Femur (tissue), 1 donor: ENCODE results near the gene SCRT2.
"Not testable (repeated sequence)": the region's sequence is repeated elsewhere in the genome, so short reads cannot be mapped to it uniquely, and the experiment has no call there.

Experiments
- DNase-seq: peaks from one replicate; pipeline ENCODE4 v3.0.0-alpha.2; 2017

Gene SCRT2

DNA sequence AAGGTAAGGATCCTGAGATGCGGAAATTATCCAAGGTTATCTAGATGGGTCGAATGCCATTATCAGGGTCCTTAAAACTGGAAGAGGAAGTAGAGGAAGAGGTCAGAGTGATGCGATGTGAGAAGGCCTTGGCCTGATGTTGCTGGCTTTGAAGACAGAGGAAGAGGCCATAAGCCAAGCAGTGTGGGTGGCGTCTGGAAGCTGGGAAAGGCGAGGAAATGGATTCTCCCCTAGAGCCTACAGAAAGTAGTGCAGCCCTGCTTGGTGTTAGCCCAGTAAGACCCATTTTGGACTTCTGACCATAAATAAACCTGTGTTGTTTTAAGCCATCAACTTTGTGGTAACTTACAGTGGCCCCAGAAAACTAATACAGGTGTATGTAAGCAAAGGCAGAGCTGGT, 24.6 kb downstream of the SCRT2 start:
- DNase-seq: no peak

DNA sequence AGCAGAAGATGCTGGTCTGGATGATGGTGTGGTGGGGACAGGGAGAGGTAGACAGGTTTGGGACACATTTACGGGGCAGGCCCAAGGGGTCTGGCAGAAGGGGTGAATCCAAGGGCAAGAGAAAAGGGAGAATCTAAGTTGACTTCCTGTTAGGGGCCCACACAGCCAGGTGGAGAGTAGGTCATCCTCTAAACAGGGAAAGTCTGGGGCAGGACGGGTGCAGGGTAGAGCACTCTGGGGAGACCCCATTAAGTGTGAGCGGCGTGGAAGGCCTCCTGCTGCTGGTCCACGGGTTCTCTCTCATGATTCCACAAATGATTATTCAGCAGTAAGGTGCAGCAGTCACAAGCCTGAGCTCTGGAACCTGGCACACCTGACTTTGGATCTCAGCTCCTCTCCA, 25.3 kb downstream of the SCRT2 start:
- DNase-seq: no peak

DNA sequence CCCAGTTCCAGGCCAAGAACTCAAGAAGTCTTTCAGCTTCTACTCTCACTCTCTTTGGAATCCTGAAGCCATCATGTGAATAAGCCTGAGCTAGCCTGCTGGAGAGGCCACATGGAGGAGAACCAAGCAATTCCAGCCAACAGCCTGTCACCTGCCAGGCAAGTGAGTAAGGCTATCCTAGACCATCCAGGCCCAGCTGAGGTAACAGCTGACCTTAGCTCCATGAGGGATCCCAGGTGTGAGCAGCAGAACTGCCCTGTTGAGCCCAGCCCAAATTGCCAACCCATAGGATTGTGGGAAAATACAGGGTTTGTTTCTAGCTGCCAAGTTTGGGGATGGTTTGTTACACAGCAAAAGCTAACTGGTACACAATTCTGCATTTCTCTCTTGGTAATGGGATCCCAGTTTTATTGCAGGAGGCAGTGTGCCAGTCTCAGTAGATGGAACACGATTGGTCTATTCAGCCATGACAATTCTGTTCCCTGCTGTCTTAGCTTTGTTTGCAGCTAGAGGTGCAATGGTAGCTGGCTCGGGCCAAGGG, 28.1 kb downstream of the SCRT2 start:
- no peak for DNase-seq

DNA sequence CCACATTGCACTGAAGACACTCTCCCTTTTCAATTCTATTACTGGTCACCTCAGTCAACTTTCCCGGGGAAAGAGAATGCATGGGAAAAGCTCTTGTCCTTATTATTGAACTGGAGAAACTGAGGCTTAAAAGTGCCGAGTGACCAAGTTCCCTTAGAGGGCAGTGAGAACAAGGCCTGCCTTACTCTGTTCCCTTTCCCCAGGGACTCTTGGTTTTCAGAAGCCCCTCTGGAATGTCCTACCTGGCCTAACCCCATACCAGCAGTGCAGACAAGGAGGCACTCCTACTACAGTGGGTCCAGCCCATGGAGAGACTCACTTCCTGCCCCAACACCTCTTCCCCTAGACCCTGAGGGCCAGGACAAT, 28.8 kb downstream of the SCRT2 start:
- DNase-seq: no peak

DNA sequence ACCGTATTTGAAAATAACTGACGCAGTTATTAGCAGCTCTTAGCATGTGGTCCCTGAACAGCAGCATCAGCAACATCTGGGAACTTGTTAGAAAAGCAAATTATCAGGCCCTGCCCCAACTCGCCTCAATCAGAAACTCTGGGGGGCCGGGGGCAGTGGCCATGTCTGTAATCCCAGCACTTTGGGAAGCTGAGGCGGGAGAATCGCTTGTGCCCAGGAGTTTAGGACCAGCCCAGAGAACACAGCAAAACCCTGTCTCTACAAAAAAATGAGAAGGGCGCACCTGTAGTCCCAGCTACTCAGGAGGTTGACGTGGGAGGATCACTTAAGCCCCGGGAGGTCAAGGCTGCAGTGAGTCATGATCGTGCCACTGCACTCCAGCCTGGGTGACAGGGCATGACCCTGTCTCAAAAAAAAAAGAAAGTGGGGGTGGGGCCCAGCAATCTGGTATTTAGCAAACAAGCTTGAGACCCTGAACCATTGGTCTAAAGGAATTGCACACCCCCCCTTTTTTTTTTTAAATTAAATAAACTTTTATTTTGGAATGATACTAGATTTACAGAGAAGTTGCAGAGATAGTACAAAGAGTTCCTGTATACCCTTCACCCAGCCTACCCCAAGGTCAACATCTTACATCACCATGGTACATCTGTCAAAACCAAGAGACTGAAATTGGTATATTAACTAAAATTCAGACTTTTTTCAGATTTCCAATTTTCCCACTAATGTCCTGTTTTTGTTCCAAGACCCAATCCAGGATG, 29.3 kb downstream of the SCRT2 start:
- DNase-seq: no peak

DNA sequence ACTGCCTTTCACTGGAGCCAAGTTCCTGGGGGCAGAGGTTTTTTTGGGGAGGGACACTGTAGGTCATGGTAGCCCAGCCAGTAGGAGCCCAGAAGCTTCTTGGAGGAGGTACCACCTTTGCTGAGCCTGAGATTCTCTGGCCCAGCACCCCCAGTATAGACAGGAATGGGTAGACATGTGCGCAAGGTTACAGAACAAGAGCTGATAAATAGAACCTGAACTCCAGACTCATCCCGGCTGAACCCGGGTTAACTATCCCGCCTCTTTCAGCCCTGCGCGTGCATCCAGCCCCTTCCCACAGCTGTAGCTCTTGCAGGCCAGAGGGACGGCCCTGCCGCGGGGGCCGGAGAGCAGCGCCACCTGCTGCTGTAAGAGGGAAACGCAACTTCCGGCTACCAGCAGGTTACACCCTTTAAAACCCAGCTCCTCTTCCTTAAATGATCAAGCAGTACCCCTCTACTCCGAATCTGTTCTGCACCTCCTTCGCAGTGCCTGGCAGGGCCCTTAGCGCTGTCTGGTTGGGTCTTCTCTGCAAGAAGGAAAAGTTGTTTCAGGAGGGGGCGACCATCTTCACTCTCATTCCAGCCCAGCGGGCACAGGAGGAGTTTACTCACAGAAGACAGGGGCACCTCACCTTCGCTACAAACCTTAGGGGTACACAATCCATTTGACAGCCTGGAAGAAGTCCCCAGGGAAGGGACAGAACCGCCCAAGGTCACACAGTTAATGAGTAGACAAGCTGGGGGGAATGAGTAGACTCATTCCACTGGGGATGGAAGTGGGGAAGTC, 30.1 kb downstream of the SCRT2 start:
- peak; percentile 90 for DNase-seq

DNA sequence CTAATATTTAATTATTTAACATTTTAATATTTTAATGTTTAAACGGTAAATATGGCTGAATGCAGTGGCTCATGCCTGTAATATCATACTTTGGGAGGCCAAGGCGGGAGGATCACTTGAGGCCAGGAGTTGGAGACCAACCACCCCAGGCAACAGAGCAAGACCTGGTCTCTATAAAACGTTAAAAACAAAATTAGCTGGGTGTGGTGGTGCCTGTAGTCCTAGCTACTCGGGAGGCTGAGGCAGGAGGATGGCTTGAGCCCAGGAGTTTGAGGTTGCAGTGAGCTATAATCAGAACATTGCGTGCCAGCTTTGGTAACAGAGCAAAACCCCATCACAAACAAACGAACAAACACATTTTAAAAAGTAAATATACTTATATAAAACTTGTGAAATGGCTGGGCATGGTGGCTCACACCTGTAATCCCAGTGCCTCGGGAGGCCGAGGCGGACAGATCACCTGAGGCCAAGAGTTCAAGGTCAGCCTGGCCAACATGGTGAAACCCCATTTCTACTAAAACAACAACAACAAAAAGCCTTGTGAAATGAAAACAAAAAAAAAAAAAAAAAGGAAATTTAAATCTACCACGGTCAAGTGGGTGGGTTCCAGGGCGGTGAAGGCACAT, 30.8 kb downstream of the SCRT2 start:
- DNase-seq: no peak

DNA sequence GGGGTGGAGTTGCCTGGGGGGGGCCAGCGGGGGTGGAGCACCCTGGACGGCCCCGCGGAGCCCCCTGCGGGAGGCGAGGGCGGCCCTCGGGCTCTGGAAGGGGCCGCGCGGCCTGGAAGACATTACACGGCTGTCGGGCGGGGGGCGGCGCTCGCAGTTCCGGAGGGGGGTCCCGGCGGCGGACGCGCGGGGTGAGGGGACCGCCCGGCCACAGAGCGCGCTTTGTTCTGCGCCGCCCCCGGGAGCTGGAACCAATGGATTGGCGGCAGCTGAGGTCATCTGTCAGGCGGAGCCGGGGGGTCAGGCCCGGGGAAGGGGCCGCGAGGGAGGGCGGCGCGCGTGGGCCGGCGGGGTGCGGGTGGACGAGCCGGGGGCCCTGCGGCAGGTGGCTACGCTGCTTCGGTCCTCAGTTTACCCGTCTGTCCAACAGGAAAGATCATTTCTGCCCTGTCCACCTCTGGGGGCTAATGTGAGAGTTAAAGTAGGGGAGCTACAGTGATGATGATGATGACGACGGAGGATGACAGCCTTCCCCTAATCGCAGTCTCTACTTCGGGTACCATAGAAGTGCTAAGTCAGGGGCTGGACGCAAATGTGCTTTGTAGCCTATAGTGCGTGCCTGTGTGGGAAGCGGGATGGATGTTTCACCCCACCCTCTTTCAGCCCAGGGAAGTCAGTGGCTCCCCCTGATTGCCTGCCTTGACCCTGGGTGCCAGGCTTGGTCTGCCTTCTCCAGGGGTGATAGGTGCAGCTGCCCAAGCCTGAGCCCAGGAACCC, 33.0 kb downstream of the SCRT2 start:
- DNase-seq: peak; percentile 77

DNA sequence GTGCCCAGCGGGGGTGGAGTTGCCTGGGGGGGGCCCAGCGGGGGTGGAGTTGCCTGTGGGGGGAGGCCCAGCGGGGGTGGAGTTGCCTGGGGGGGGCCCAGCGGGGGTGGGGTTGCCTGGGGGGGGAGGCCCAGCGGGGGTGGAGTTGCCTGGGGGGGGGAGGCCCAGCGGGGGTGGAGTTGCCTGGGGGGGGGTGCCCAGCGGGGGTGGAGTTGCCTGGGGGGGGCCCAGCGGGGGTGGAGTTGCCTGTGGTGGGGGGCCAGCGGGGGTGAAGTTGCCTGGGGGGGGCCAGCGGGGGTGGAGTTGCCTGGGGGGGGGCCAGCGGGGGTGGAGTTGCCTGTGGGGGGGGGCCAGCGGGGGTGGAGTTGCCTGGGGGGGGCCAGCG, 33.6 kb downstream of the SCRT2 start:
- DNase-seq: not testable (repeated sequence)

DNA sequence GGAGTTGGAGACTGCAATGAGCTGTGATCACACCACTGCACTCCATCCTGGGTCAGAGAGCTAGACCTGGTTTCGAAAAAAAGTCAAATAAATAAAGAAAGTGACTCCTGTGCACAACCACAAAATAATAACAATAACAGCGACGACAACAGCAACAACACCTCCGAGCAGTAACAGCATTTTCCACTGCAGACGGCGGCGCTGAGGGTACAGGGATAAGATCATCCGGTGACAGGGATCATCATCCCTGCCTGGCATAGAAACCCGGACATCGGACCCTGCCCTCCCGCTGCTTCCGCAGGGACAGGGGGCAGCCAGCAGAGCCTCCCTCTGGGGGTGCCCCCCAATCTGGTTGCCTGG, 34.1 kb downstream of the SCRT2 start:
- no peak for DNase-seq

DNA sequence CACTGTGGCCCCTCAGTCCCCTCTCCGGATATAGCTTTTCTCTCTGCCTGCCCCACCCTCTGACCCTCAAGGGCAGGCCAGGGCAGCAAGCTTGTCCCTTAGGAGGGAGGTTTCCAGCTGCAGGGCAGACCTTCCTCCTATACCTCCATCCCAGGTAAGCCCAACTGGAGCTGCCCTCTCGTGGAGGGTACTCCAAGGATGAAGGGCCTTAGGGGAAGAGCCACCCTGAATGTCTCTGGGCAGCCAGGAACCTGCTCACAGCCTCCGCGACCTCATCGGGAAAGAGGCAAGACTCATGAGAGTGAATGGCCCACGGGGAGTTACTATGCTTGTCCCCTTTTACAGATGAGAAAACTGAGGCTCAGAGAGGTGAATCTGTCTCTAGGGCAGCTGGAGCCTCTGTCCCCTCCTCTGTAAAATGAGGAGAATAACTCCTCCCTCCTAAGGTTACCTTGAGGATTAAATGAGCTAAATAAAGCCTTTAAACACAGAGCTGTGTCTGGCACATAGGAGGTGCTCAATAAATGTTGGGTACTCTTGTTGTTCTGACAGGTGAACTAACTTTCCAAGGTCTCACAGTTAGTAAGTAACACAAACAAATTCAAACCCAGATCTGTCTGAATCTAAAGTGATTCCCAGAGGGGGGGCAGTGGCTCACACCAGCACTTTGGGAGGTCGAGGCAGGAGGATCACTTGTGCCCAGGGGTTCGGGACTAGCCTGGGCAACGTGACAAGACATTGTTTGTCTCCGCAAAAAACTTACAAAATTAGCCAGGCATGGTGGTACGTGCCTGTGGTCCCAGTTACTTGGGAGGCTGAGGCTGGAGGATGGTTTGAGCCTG, 34.7 kb downstream of the SCRT2 start:
- DNase-seq: no peak

DNA sequence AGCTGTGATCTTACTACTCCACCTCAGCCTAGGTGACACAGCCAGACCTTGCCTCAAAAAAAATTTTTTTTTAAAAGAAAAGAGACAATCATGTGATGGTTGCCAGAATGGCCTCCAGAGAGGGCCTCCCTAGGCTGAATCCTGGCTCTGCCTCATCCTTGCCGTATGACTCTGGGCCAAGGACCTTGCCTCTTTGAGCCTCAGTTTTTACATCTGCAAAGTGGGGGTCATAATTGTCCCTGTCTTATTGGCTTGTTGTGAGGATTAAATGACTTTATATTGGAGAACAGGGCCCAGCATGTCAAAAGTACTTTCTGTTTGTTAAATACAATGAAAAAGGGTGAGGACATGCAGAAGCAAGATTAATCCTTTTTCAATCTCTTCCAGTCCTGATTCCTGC, 37.0 kb downstream of the SCRT2 start:
- no peak for DNase-seq

DNA sequence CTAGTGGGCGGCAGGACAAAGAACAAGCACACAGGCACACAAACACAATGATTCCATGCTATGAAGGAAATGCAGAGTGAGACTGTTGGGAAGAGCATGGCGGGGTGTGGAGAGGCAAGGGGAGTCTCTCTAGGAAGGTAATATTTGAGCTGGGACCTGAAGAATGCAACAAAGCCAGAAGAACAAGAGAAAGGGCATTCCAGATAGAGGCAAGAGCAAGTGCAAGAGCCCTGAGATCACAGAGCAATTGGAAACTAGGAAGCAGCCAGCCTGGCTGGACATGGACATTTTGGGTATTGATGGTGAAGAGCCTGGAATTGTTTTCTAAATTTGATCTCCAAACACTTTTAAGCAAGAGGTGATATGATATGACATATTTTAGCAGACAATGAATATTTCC, 38.0 kb downstream of the SCRT2 start:
- no peak for DNase-seq

DNA sequence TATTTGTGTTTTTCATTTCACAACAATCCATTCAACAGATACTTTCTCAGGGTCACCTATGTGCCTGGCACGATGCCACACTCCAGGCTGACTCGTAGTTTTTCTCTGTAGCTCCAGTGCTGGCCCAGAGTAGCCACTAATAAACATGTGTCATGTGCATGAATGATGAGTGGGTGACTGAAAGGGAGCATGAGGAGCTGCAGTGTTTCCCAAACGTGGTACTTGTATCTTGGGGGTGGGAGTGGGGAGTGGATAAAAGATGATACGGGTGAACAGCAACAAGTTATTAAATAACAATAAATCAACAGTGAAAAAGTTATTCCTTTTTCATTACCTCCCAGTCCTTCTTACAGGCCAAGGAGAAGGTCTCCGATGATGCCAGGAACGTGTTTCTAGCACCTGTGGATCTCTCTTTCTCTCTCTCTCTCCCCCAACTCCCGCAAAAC, 39.7 kb downstream of the SCRT2 start:
- DNase-seq: no peak

DNA sequence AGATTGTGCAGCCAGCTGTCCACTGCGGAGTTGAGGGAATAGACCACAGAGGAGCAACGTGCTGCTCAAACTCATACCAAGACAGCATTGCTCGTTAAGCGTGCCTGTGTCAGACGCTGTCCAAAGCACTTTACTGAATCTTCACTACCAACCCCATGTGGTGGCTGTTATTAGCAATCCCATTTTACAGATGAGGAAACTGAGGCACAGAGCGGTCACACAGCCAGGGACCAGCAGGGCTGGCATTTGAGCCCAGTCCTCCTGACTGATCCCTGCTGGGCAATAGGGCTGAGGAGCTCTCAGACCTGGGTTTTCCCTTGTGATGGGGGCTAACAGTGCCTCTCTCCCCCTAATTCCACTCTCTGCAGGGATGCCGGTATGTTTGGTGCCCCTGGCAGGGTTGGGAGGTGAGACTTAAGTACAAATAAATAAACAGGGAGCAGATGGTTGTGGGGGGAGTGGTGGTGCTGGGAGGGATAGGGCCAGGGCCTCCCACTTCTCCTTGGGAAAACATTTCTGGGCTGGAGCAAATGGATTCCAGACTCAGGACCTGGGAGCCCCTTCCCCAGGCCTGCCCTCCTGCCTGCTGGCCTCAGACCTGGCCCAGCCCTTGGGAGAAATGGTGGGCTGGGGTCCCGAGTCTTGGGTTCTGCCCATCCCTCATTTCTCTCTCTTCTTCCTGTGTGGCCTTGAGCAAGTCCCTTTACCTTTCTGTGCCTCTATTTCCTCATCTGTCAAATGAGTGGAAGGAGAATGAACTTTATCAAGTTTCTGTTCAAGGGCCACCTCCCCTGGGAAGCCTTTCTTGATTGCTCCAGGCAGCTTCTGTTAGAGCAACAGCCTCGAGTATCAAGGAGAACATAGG, 40.3 kb downstream of the SCRT2 start:
- no peak for DNase-seq

DNA sequence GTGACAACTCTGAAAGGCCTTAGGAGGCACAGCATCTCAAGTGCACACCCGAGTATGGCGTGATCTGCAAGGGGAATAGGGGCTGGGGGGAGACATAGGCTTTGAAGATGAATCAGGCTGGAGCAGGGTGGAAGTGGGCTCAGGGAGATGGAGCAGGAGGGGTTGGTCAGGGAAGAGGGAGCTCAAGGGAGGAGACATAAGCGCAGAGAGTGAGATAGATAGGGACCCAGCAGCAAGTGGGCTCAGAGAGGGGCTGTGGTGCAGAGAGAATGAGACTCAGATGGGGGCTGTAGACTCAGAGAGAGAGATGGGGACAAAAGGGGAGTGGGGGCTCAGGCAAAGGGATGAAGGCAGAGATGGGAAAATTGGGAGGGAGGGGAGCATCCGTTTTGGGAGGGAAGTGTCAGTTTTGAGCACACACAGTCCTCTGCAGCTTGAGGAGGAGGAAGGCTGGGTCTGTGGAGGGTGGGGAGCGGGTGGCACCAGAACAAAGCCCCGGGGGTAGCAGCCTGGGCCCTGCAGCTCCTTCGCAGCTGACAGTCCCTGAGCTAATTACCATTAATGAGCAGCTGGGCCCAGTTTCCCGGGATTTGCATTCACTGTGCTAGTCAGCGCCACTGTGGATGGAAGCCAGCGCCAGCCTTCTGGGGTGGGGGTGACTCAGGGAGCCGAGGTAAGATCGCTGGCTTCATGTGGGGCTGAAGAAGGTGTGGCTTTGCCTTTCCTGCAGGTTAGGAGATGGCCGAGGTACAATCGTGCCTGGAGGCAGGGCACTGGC, 41.3 kb downstream of the SCRT2 start:
- DNase-seq: no peak

DNA sequence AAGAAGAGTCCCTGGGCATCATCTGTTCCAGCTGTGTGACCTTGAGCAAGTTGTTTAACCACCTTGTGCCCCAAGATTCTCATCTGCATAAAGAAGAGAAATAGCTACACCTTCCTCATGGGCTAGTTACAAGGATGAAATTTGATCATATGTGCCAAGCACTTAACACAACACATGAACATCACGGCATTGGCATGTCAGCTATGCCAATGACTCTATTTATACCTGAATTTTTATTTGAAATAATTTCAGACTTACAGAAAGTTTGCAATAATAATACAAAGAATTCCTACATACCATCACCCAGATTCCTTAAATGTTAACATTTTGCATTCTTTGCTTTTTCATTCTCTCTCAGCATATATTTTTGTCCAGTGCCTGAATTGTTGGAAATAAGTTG, 44.5 kb downstream of the SCRT2 start:
- DNase-seq: no peak

DNA sequence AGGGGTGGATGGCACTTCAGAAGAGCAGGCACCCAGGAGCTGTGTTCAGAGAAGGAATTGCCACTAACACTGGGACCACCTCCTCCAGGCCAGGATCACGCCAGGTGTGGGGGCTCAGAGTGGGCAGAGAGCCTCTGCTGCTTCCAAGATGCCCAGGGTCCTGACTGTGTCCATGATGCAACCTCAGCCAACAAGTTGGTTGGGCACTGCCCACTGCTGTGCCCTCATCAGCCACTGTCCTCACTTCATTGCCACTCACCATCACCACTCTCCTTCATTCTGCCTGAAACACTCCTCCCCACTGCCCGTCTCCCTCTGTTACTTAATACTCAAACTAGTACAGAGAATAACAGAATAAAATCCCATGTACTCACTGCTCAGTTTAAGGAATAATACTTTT, 49.0 kb downstream of the SCRT2 start:
- DNase-seq: no peak

DNA sequence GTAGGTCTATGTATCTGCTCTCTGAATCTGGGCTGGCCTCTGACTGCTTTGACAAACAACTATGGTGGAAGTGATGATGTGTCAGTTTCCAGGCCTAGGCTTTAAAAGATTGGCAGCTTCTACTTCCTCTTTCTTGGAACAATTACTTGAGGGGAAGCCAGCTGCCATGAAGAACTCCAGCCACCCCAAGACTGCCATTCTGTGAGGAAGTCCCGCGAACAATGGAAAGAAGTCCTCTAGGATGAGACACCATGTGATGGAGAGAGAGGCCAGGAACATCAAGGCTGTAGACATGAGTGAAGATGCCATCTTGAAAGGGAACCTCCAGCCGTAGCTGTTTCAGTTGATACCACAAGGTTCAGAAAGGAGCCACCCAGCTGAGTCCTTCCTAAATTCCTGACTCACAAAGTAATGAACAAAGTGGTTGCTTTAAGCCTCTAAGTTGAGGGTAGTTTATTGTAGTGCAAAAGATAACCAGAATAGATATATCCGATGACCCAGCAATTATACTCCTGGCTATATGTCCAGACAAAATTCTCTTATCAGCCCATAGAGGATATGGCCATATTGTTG, 50.2 kb downstream of the SCRT2 start:
- no peak for DNase-seq

DNA sequence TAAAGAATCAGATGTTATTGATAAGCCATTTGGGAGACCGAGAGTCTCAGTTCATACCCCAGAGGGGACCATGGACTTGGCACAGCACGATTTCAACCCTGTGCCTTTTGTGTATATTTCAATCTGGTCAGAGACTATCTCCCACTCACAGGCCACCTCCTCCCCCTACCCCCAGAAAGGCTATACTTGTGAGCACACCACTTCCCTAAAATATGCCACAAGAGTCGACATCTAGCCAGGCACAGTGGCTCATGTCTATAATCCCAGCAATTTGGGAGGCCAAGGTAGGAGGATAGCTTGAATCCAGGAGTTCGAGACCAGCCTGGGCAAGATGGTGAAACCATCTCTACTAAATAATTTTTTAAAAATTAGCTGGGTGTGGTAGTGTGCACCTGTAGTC, 51.9 kb downstream of the SCRT2 start:
- no peak for DNase-seq
